ENCODE data around the gene GHRHR. TPM values are rescaled to one million over a fixed set of nuclear protein-coding genes. Genes with fewer than 3 reads are reported as not detected.

GHRHR gene
- total RNA-seq, 4 donors from 2014 or later: not detected

GRCh38 chr7:30998180-30998579 lies 34.4 kb downstream of the GHRHR start:
- no peak overlapping the region for H3K4me3 ChIP-seq
- TF ChIP-seq CTCF (IDR thresholded peaks at IDR 0.05): no peak
- no peak for TF ChIP-seq POLR2A (IDR thresholded peaks at IDR 0.05)
- no peak for TF ChIP-seq EP300 (IDR thresholded peaks at IDR 0.05)
- TF ChIP-seq POLR2AphosphoS5 (IDR thresholded peaks at IDR 0.05): no peak
- ATAC-seq: no peak

GRCh38 chr7:31000161-31000693 lies 36.5 kb downstream of the GHRHR start:
- TF ChIP-seq POLR2AphosphoS5 (IDR thresholded peaks at IDR 0.05) (no peak), POLR2A (IDR thresholded peaks at IDR 0.05) (no peak), EP300 (IDR thresholded peaks at IDR 0.05) (no peak), CTCF (IDR thresholded peaks at IDR 0.05) (no peak)
- peaks cover 0 to 7% (median 0%) of the 10 kb centered on the region in 3 donors for H3K4me1 ChIP-seq
- H3K36me3 ChIP-seq: no peaks in the 10 kb centered on the region
- no peak for ATAC-seq
- H3K9me3 ChIP-seq: peaks cover 0 to 19% (median 0%) of the 10 kb centered on the region in 3 donors
- H3K27ac ChIP-seq: no peak overlapping the region
- WGBS, 2 donors (ENCODE audit: low coverage in 1 of 2): 54 to 67% methylated on average over 2 to 3 of the region's 9 CpGs
- H3K4me3 ChIP-seq: no peak overlapping the region
- peaks cover 4% of the 10 kb centered on the region for H3K27me3 ChIP-seq

More at GRCh38 chr7:30998180-30998579, 34.4 kb downstream of the GHRHR start:
- Histone ChIP-seq H3K27me3 (peaks cover 4% of the 10 kb centered on the region), H3K4me1 (peaks cover 0 to 7% (median 0%) of the 10 kb centered on the region in 3 donors), H3K27ac (no peak overlapping the region), H3K36me3 (no peaks in the 10 kb centered on the region), H3K9me3 (peaks cover 0 to 9% (median 0%) of the 10 kb centered on the region in 3 donors)
- 100% methylated on average over 2 of the region's 10 CpGs; no CpG with 5 or more reads in 1 of the 2 donors for WGBS, 2 donors (ENCODE audit: low coverage in 1 of 2)

- no peak for ATAC-seq
- TF ChIP-seq POLR2AphosphoS5 (IDR thresholded peaks at IDR 0.05): no peak
- no peak for TF ChIP-seq CTCF (IDR thresholded peaks at IDR 0.05)
- no peak for TF ChIP-seq POLR2A (IDR thresholded peaks at IDR 0.05)
- TF ChIP-seq EP300 (IDR thresholded peaks at IDR 0.05): no peak
These were observed 37.0 kb downstream of the GHRHR start for GRCh38 chr7:31000779-31001178.

GRCh38 chr7:31002256-31002655 lies 38.5 kb downstream of the GHRHR start:
- H3K36me3 ChIP-seq: no peaks in the 10 kb centered on the region
- H3K4me1 ChIP-seq: no peaks in the 10 kb centered on the region
- ATAC-seq: no peak
- peaks cover 0 to 19% (median 0%) of the 10 kb centered on the region in 3 donors for H3K9me3 ChIP-seq
- peaks cover 10% of the 10 kb centered on the region for H3K27me3 ChIP-seq
- H3K27ac ChIP-seq: no peak overlapping the region
- 20 to 62% methylated on average over 3 to 4 of the region's 6 CpGs for WGBS, 2 donors (ENCODE audit: low coverage in 1 of 2)
- TF ChIP-seq POLR2A (IDR thresholded peaks at IDR 0.05) (no peak), EP300 (IDR thresholded peaks at IDR 0.05) (no peak), CTCF (IDR thresholded peaks at IDR 0.05) (no peak), POLR2AphosphoS5 (IDR thresholded peaks at IDR 0.05) (no peak)
- no peak overlapping the region for H3K4me3 ChIP-seq

More at GRCh38 chr7:31000779-31001178, 37.0 kb downstream of the GHRHR start:
- H3K36me3 ChIP-seq: no peaks in the 10 kb centered on the region
- no peak overlapping the region for H3K4me3 ChIP-seq
- no peak overlapping the region for H3K27ac ChIP-seq
- WGBS, 2 donors (ENCODE audit: low coverage in 1 of 2): 60 to 64% methylated on average over 3 to 5 of the region's 5 CpGs
- peaks cover 0 to 5% (median 0%) of the 10 kb centered on the region in 3 donors for H3K4me1 ChIP-seq
- H3K27me3 ChIP-seq: peaks cover 4% of the 10 kb centered on the region
- H3K9me3 ChIP-seq: peaks cover 0 to 19% (median 0%) of the 10 kb centered on the region in 3 donors

GRCh38 chr7:31003097-31003496 lies 39.3 kb downstream of the GHRHR start:
- Histone ChIP-seq H3K4me1 (no peaks in the 10 kb centered on the region), H3K9me3 (peaks cover 0 to 19% (median 0%) of the 10 kb centered on the region in 3 donors), H3K27ac (no peak overlapping the region), H3K27me3 (peaks cover 12% of the 10 kb centered on the region), H3K4me3 (no peak overlapping the region), H3K36me3 (no peaks in the 10 kb centered on the region)
- ATAC-seq: no peak
- no peak for TF ChIP-seq CTCF (IDR thresholded peaks at IDR 0.05)
- TF ChIP-seq EP300 (IDR thresholded peaks at IDR 0.05): no peak
- no peak for TF ChIP-seq POLR2AphosphoS5 (IDR thresholded peaks at IDR 0.05)
- no peak for TF ChIP-seq POLR2A (IDR thresholded peaks at IDR 0.05)
- WGBS, 2 donors (ENCODE audit: low coverage in 1 of 2): 96 to 100% methylated on average over 1 to 2 of the region's 2 CpGs
